Neural cell (in vitro differentiated cells): ENCODE measurements around the gene DZIP3. TPM values are rescaled to one million over a fixed set of nuclear protein-coding genes. Genes with fewer than 3 reads are reported as not detected.

Experiments
- H2AFZ ChIP-seq: fragments of 200-600, 300-800 bp; sonication (generic), shearing (Covaris generic); 2 replicates; pipeline ENCODE4 v1.6.0; 2014; ENCODE audit warnings: low read depth, mild to moderate bottlenecking, antibody characterized with exemption, low read length, moderate library complexity
- H3F3A ChIP-seq: fragments of 200-600 bp; shearing (Covaris generic); 2 replicates; pipeline ENCODE4 v1.6.1; 2016; ENCODE audit warnings: mild to moderate bottlenecking, moderate library complexity, mixed read lengths, antibody characterized with exemption, low read length; ENCODE audit not compliant: insufficient read depth, poor library complexity, severe bottlenecking
- H3K27ac ChIP-seq: fragments of 200-600, 300-800 bp; sonication (generic), shearing (Covaris generic); 2 replicates; pipeline ENCODE4 v1.5.1; 2014; ENCODE audit warnings: mild to moderate bottlenecking, low read length, moderate library complexity
- H3K27me3 ChIP-seq: fragments of 300-800, 200-600 bp; sonication (generic), shearing (Covaris generic); 2 replicates; pipeline ENCODE4 v1.6.0; 2014; ENCODE audit warnings: mild to moderate bottlenecking, low read depth, low read length, moderate library complexity; ENCODE audit not compliant: insufficient read depth
- H3K36me3 ChIP-seq: fragments of 300-800, 200-600 bp; sonication (generic), shearing (Covaris generic); 2 replicates; pipeline ENCODE4 v1.5.1; 2014; ENCODE audit warnings: mild to moderate bottlenecking, antibody characterized with exemption, low read length, moderate library complexity; ENCODE audit not compliant: insufficient read depth
- H3K4me2 ChIP-seq: fragments of 300-800, 200-600 bp; sonication (generic), shearing (Covaris generic); 2 replicates; pipeline ENCODE4 v1.6.0; 2014; ENCODE audit warnings: mild to moderate bottlenecking, low read length
- H3K4me3 ChIP-seq: fragments of 300-800, 200-600 bp; sonication (generic), shearing (Covaris generic); 2 replicates; pipeline ENCODE4 v1.5.1; 2014; ENCODE audit warnings: mild to moderate bottlenecking, low read length, moderate library complexity
- H3K79me2 ChIP-seq: fragments of 200-600 bp; shearing (Covaris generic); replicated peaks from 2 replicates; pipeline ENCODE4 v1.6.0; 2014; ENCODE audit warnings: mild to moderate bottlenecking, low read length, moderate library complexity; ENCODE audit not compliant: insufficient read depth
- H3K9ac ChIP-seq: fragments of 300-800, 200-600 bp; sonication (generic), shearing (Covaris generic); 2 replicates; pipeline ENCODE4 v1.6.1; 2016; ENCODE audit warnings: mild to moderate bottlenecking, low read length, mixed read lengths
- H3K9me2 ChIP-seq: fragments of 200-600 bp; shearing (Covaris generic); 2 replicates; pipeline ENCODE4 v1.6.1; 2016; ENCODE audit warnings: mild to moderate bottlenecking, low read length, mixed read lengths; ENCODE audit not compliant: insufficient read depth
- H3K9me3 ChIP-seq: fragments of 200-600, 300-800 bp; sonication (generic), shearing (Covaris generic); 2 replicates; pipeline ENCODE4 v1.6.1; 2016; ENCODE audit warnings: mild to moderate bottlenecking, mixed run types, low read length, moderate library complexity, mixed read lengths
- H4K20me1 ChIP-seq: fragments of 200-600 bp; shearing (Covaris generic); 2 replicates; pipeline ENCODE4 v1.6.1; 2016; ENCODE audit warnings: mild to moderate bottlenecking, mixed run types; ENCODE audit not compliant: insufficient read depth
- CTCF ChIP-seq: fragments of 450-650 bp; IDR thresholded peaks from 2 replicates; pipeline ENCODE4 v1.5.1; 2014; ENCODE audit warnings: antibody characterized with exemption, mild to moderate bottlenecking, moderate library complexity; ENCODE audit not compliant: poor library complexity, severe bottlenecking
- EP300 ChIP-seq: fragments of 450-650 bp; conservative IDR thresholded peaks from 2 replicates; pipeline ENCODE4 v1.6.1; 2014; ENCODE audit warnings: antibody characterized with exemption, mild to moderate bottlenecking, moderate library complexity; ENCODE audit not compliant: poor library complexity, severe bottlenecking
- EZH2 ChIP-seq: fragments of 200-600, 300-800 bp; shearing (Covaris generic), sonication (generic); IDR thresholded peaks from 2 replicates; pipeline ENCODE4 v1.6.1; 2014; ENCODE audit warnings: antibody characterized with exemption, low read length, borderline replicate concordance, mild to moderate bottlenecking; ENCODE audit not compliant: insufficient read depth, poor library complexity, severe bottlenecking
- MXI1 ChIP-seq: fragments of 450-650 bp; conservative IDR thresholded peaks from 2 replicates; pipeline ENCODE4 v1.6.1; 2014; ENCODE audit warnings: antibody characterized with exemption, mild to moderate bottlenecking; ENCODE audit not compliant: poor library complexity, severe bottlenecking
- POLR2AphosphoS5 ChIP-seq: IDR thresholded peaks from 2 replicates; pipeline ENCODE4 v1.6.1; 2012
- RAD21 ChIP-seq: fragments of 450-650 bp; conservative IDR thresholded peaks from 2 replicates; pipeline ENCODE4 v1.6.1; 2014; ENCODE audit warnings: antibody characterized with exemption, mild to moderate bottlenecking, moderate library complexity
- REST ChIP-seq: IDR thresholded peaks from 2 replicates; pipeline ENCODE4 v1.6.1; 2012; ENCODE audit warnings: borderline replicate concordance
- SMC3 ChIP-seq: fragments of 450-650 bp; conservative IDR thresholded peaks from 2 replicates; pipeline ENCODE4 v1.6.1; 2014; ENCODE audit warnings: antibody characterized with exemption, mild to moderate bottlenecking, moderate library complexity; ENCODE audit not compliant: poor library complexity
- TAF1 ChIP-seq: IDR thresholded peaks from 2 replicates; pipeline ENCODE4 v1.6.1; 2012; ENCODE audit warnings: low read depth
- polyA plus RNA-seq: library from polyadenylated mRNA; depleted of rRNA; stranded (reverse); fragments of >200 nt; gene quantifications from 2 replicates; pipeline ENCODE4 v1.2.3, GENCODE V29; 2014

DZIP3 gene
- polyA plus RNA-seq, 1 donor from 2014 or later = 52.5 TPM

GRCh38 chr3:108669208-108669607 is 79.7 kb downstream of the DZIP3 start:
- Histone ChIP-seq H3K27ac (no peak overlapping the region), H3K9me2 (no peaks in the 10 kb centered on the region), H3K36me3 (peaks cover 4% of the 10 kb centered on the region), H2AFZ (no peak overlapping the region), H3K79me2 (no peaks in the 10 kb centered on the region), H3K9me3 (no peaks in the 10 kb centered on the region), H3K4me3 (no peak overlapping the region), H3K27me3 (no peaks in the 10 kb centered on the region), H3K9ac (no peak overlapping the region), H4K20me1 (no peaks in the 10 kb centered on the region), H3K4me2 (no peak overlapping the region), H3F3A (no peaks in the 10 kb centered on the region)
- TF ChIP-seq RAD21 (no peak), TAF1 (no peak)

- no peaks in the 10 kb centered on the region for H3K9me3 ChIP-seq
- TF ChIP-seq MXI1 = no peak
- no peak for TF ChIP-seq EP300
- no peak for TF ChIP-seq RAD21
- no peak for TF ChIP-seq SMC3
- TF ChIP-seq REST = no peak
- TF ChIP-seq EZH2 = no peak
- no peak for TF ChIP-seq CTCF
- TF ChIP-seq POLR2AphosphoS5 = no peak
- no peak for TF ChIP-seq TAF1
Observed at GRCh38 chr3:108672701-108673100, 83.2 kb downstream of the DZIP3 start.

More at GRCh38 chr3:108672701-108673100, 83.2 kb downstream of the DZIP3 start:
- no peaks in the 10 kb centered on the region for H4K20me1 ChIP-seq
- no peaks in the 10 kb centered on the region for H3K9me2 ChIP-seq
- H3K9ac ChIP-seq = no peak overlapping the region
- no peaks in the 10 kb centered on the region for H3K27me3 ChIP-seq
- H3K36me3 ChIP-seq = peaks cover 9% of the 10 kb centered on the region
- H3K79me2 ChIP-seq = no peaks in the 10 kb centered on the region
- no peak overlapping the region for H3K4me2 ChIP-seq
- no peak overlapping the region for H3K4me3 ChIP-seq
- no peaks in the 10 kb centered on the region for H3F3A ChIP-seq
- no peak overlapping the region for H2AFZ ChIP-seq
- no peak overlapping the region for H3K27ac ChIP-seq
